Measurements from ENCODE around the gene PRUNE2. TPM values are rescaled to one million over a fixed set of nuclear protein-coding genes. Genes with fewer than 3 reads are reported as not detected.

Gene PRUNE2
- total RNA-seq, 1 donor from 2014 or later = 1.3 TPM

GRCh38 chr9:76906647-76906975 lies 697 bp upstream of the PRUNE2 start:
- intact Hi-C loops (cut with DNase I) = no loop called here
- ATAC-seq (ENCODE audit: poor library complexity) = no peak
- no peak for DNase-seq

- no peak for DNase-seq
- ATAC-seq (ENCODE audit: poor library complexity) = no peak
- intact Hi-C loops (cut with DNase I) = no loop called here
Measured at GRCh38 chr9:76904661-76905457, 1.1 kb downstream of the PRUNE2 start.

- ATAC-seq (ENCODE audit: poor library complexity) (no peak), DNase-seq (no peak)
- intact Hi-C loops (cut with DNase I) = no loop called here
Measured at GRCh38 chr9:76902395-76902794, 3.5 kb downstream of the PRUNE2 start.

- intact Hi-C loops (cut with DNase I) = no loop called here
- no peak for DNase-seq
- no peak for ATAC-seq (ENCODE audit: poor library complexity)
Measured at GRCh38 chr9:76901801-76902200, 4.1 kb downstream of the PRUNE2 start.

GRCh38 chr9:76900884-76901440 lies 5.0 kb downstream of the PRUNE2 start:
- DNase-seq (no peak), ATAC-seq (ENCODE audit: poor library complexity) (no peak)
- intact Hi-C loops (cut with DNase I) = no loop called here

- ATAC-seq (ENCODE audit: poor library complexity) = no peak
- DNase-seq = no peak
- intact Hi-C loops (cut with DNase I) = no loop called here
Measured at GRCh38 chr9:76898786-76899185, 7.1 kb downstream of the PRUNE2 start.

- no peak for DNase-seq
- intact Hi-C loops (cut with DNase I) = no loop called here
Measured at GRCh38 chr9:76897804-76898525, 7.9 kb downstream of the PRUNE2 start.

GRCh38 chr9:76896035-76896434 lies 9.9 kb downstream of the PRUNE2 start:
- intact Hi-C loops (cut with DNase I) = no loop called here
- ATAC-seq (ENCODE audit: poor library complexity) (no peak), DNase-seq (no peak)

More at GRCh38 chr9:76897804-76898525, 7.9 kb downstream of the PRUNE2 start:
- ATAC-seq (ENCODE audit: poor library complexity) = no peak

GRCh38 chr9:76895186-76895585 lies 10.7 kb downstream of the PRUNE2 start:
- intact Hi-C loops (cut with DNase I) = no loop called here
- ATAC-seq (ENCODE audit: poor library complexity) = no peak
- DNase-seq = no peak

- ATAC-seq (ENCODE audit: poor library complexity) = no peak
- intact Hi-C loops (cut with DNase I) = no loop called here
- no peak for DNase-seq
Measured at GRCh38 chr9:76894198-76894597, 11.7 kb downstream of the PRUNE2 start.

GRCh38 chr9:76893395-76893932 lies 12.4 kb downstream of the PRUNE2 start:
- no peak for DNase-seq
- no peak for ATAC-seq (ENCODE audit: poor library complexity)
- intact Hi-C loops (cut with DNase I) = no loop called here

- DNase-seq = no peak
- no peak for ATAC-seq (ENCODE audit: poor library complexity)
- intact Hi-C loops (cut with DNase I) = no loop called here
Measured at GRCh38 chr9:76891874-76892273, 14.0 kb downstream of the PRUNE2 start.

GRCh38 chr9:76891279-76891678 lies 14.6 kb downstream of the PRUNE2 start:
- intact Hi-C loops (cut with DNase I) = no loop called here
- no peak for ATAC-seq (ENCODE audit: poor library complexity)
- DNase-seq = no peak

- DNase-seq (no peak), ATAC-seq (ENCODE audit: poor library complexity) (no peak)
- intact Hi-C loops (cut with DNase I) = no loop called here
Measured at GRCh38 chr9:76887951-76888350, 18.0 kb downstream of the PRUNE2 start.

GRCh38 chr9:76887003-76887821 lies 18.7 kb downstream of the PRUNE2 start:
- DNase-seq (no peak), ATAC-seq (ENCODE audit: poor library complexity) (no peak)
- intact Hi-C loops (cut with DNase I) = no loop called here

- ATAC-seq (ENCODE audit: poor library complexity) = no peak
Measured at GRCh38 chr9:76886318-76886717, 19.6 kb downstream of the PRUNE2 start.

GRCh38 chr9:76884823-76885222 lies 21.1 kb downstream of the PRUNE2 start:
- ATAC-seq (ENCODE audit: poor library complexity) = no peak
- DNase-seq = no peak
- intact Hi-C loops (cut with DNase I) = no loop called here

More at GRCh38 chr9:76886318-76886717, 19.6 kb downstream of the PRUNE2 start:
- no peak for DNase-seq
- intact Hi-C loops (cut with DNase I) = no loop called here

GRCh38 chr9:76883341-76883855 lies 22.5 kb downstream of the PRUNE2 start:
- ATAC-seq (ENCODE audit: poor library complexity) (no peak), DNase-seq (no peak)
- intact Hi-C loops (cut with DNase I) = no loop called here

GRCh38 chr9:76882686-76883085 lies 23.2 kb downstream of the PRUNE2 start:
- DNase-seq (no peak), ATAC-seq (ENCODE audit: poor library complexity) (no peak)
- intact Hi-C loops (cut with DNase I) = no loop called here

Data from Right ventricle myocardium superior (tissue), 1 donor.